Mesenchymal stem cell (in vitro differentiated cells and primary cell): ENCODE results near the gene PRRC2B. TPM values are rescaled to one million over a fixed set of nuclear protein-coding genes. Genes with fewer than 3 reads are reported as not detected.
"Not testable (repeated sequence)": the region's sequence is repeated elsewhere in the genome, so short reads cannot be mapped to it uniquely, and the experiment has no call there.

Experiments used
- DNase-seq: peaks from one replicate; pipeline ENCODE4 v3.0.0-alpha.2; 2013
- H2AFZ ChIP-seq: one replicate; pipeline ENCODE4 v1.6.1; 2013; ENCODE audit warnings: low read depth, mild to moderate bottlenecking, control low read depth, inconsistent platforms, low read length, moderate library complexity
- H2AK5ac ChIP-seq: 2 replicates; pipeline ENCODE4 v1.6.1; 2013; ENCODE audit warnings: low read length, moderate library complexity, mild to moderate bottlenecking, inconsistent platforms; ENCODE audit not compliant: severe bottlenecking
- H2BK120ac ChIP-seq: one replicate; pipeline ENCODE4 v1.6.1; 2013; ENCODE audit warnings: low read depth, mild to moderate bottlenecking, inconsistent platforms, low read length, moderate library complexity
- H2BK12ac ChIP-seq, 2 experiments: one replicate each; pipeline ENCODE4 v1.6.1; 2013; ENCODE audit warnings: inconsistent platforms in 2 of 2, low read length in 2 of 2, mild to moderate bottlenecking in 2 of 2, moderate library complexity in 2 of 2, control low read depth in 1 of 2
- H2BK15ac ChIP-seq: one replicate; pipeline ENCODE4 v1.6.1; 2013; ENCODE audit warnings: mild to moderate bottlenecking, low read depth, inconsistent platforms; ENCODE audit not compliant: poor library complexity, severe bottlenecking
- H2BK5ac ChIP-seq: 2 replicates; pipeline ENCODE4 v1.6.1; 2013; ENCODE audit warnings: low read depth, mild to moderate bottlenecking, low read length, control low read depth, inconsistent platforms; ENCODE audit not compliant: poor library complexity, severe bottlenecking
- H3K14ac ChIP-seq, 2 experiments: one replicate each; pipeline ENCODE4 v1.6.1; 2013; ENCODE audit warnings: inconsistent platforms in 2 of 2, low read length in 2 of 2, control low read depth in 1 of 2, mild to moderate bottlenecking in 1 of 2, moderate library complexity in 1 of 2
- H3K18ac ChIP-seq, 2 experiments: one replicate each; pipeline ENCODE4 v1.6.1; 2013; ENCODE audit warnings: inconsistent platforms in 2 of 2, low read length in 2 of 2, control low read depth in 1 of 2, low read depth in 1 of 2, mild to moderate bottlenecking in 1 of 2
- H3K23ac ChIP-seq, 2 experiments: one replicate each; pipeline ENCODE4 v1.6.1; 2013; ENCODE audit warnings: inconsistent platforms in 2 of 2, low read length in 2 of 2, mild to moderate bottlenecking in 2 of 2, moderate library complexity in 2 of 2, control low read depth in 1 of 2
- H3K27ac ChIP-seq: 2 replicates; pipeline ENCODE4 v1.5.1; 2013; ENCODE audit warnings: mild to moderate bottlenecking, moderate library complexity, low read length, control low read depth, inconsistent platforms; ENCODE audit not compliant: poor library complexity, severe bottlenecking
- H3K27me3 ChIP-seq, 2 experiments: 2 replicates each; pipeline versions ENCODE4 v1.6.1 to v1.7.0; 2013; ENCODE audit warnings: low read length in 2 of 2, mild to moderate bottlenecking in 2 of 2, moderate library complexity in 2 of 2, control low read depth in 1 of 2, inconsistent platforms in 1 of 2; ENCODE audit not compliant: control insufficient read depth in 1 of 2, insufficient read depth in 1 of 2
- H3K36me3 ChIP-seq, 2 experiments: 2 replicates each; pipeline versions ENCODE4 v1.6.1 to v1.7.0; 2013; ENCODE audit warnings: low read length in 2 of 2, control low read depth in 1 of 2, inconsistent platforms in 1 of 2, low read depth in 1 of 2, mild to moderate bottlenecking in 1 of 2; ENCODE audit not compliant: insufficient read depth in 2 of 2, control insufficient read depth in 1 of 2
- H3K4ac ChIP-seq, 2 experiments: one replicate each; pipeline ENCODE4 v1.6.1; 2013; ENCODE audit warnings: inconsistent platforms in 2 of 2, low read length in 2 of 2, mild to moderate bottlenecking in 2 of 2, moderate library complexity in 2 of 2, control low read depth in 1 of 2, low read depth in 1 of 2
- H3K4me1 ChIP-seq: 2 replicates; pipeline ENCODE4 v1.6.1; 2013; ENCODE audit warnings: low read depth, low read length, control low read depth; ENCODE audit not compliant: control insufficient read depth, insufficient read depth
- H3K4me2 ChIP-seq: 2 replicates; pipeline ENCODE4 v1.6.1; 2013; ENCODE audit warnings: low read length, mild to moderate bottlenecking, inconsistent platforms; ENCODE audit not compliant: poor library complexity, severe bottlenecking
- H3K4me3 ChIP-seq, 2 experiments: 2 replicates each; pipeline versions ENCODE4 v1.5.1 to v1.7.0; 2013; ENCODE audit warnings: low read length in 2 of 2, mild to moderate bottlenecking in 2 of 2, control low read depth in 1 of 2, low read depth in 1 of 2; ENCODE audit not compliant: insufficient read depth in 1 of 2
- H3K79me1 ChIP-seq: replicated peaks from 2 replicates; pipeline ENCODE4 v1.6.1; 2013; ENCODE audit warnings: mild to moderate bottlenecking, control low read depth, low read length, inconsistent platforms; ENCODE audit not compliant: poor library complexity, severe bottlenecking
- H3K9ac ChIP-seq: 2 replicates; pipeline ENCODE4 v1.7.0; 2013; ENCODE audit warnings: mild to moderate bottlenecking, low read length, moderate library complexity
- H3K9me3 ChIP-seq: 2 replicates; pipeline ENCODE4 v1.7.0; 2013; ENCODE audit warnings: mild to moderate bottlenecking, low read length; ENCODE audit not compliant: control insufficient read depth
- H4K8ac ChIP-seq: one replicate; pipeline ENCODE4 v1.6.1; 2013; ENCODE audit warnings: inconsistent platforms, mild to moderate bottlenecking, low read length, moderate library complexity
- H4K91ac ChIP-seq: one replicate; pipeline ENCODE4 v1.6.1; 2013; ENCODE audit warnings: mild to moderate bottlenecking, low read length, inconsistent platforms
- WGBS: methylation state at CpG from one replicate; pipeline ENCODE4 v1.1.7; 2013; ENCODE audit warnings: mixed read lengths; 5-methylcytosine and 5-hydroxymethylcytosine counted together
- polyA plus RNA-seq, 2 experiments: library from polyadenylated mRNA; stranded (reverse); fragments of 200-250 nt; gene quantifications; one replicate each; pipeline ENCODE4 v1.2.3, GENCODE V29; 2013

PRRC2B gene
- 55.8 TPM for polyA plus RNA-seq (2013, experiment 1 of 2)
- 53.6 TPM for polyA plus RNA-seq (2013, experiment 2 of 2)

GRCh38 chr9:131393622-131394463, at the start of gene PRRC2B:
Gene PRRC2B (plus strand): TSS chr9:131394086. CDS start chr9:131430145, 36,059 bp downstream.
- no peaks in the 10 kb centered on the region for H3K9me3 ChIP-seq
- peak within 1 kb of the TSS; percentile 7 for H2AK5ac ChIP-seq
- H3K27ac ChIP-seq = peak within 1 kb of the TSS; percentile 93
- H3K4me1 ChIP-seq = peaks cover 21% of the 10 kb centered on the region
- H3K4me2 ChIP-seq = peak within 1 kb of the TSS; percentile 90
- H2BK12ac ChIP-seq = no peak within 1 kb of the TSS
- H4K91ac ChIP-seq = peak within 1 kb of the TSS; percentile 87
- peak within 1 kb of the TSS; percentile 79 to 87 for H3K18ac ChIP-seq
- peak within 1 kb of the TSS; percentile 94 for H3K9ac ChIP-seq
- DNase-seq = peak; percentile 82
- peak within 1 kb of the TSS; percentile 76 to 88 for H3K4me3 ChIP-seq
- H3K36me3 ChIP-seq = peaks cover 2 to 5% of the 10 kb centered on the region in 2 experiments
- H2AFZ ChIP-seq = no peak within 1 kb of the TSS
- peak within 1 kb of the TSS; percentile 66 for H4K8ac ChIP-seq
- no peaks in the 10 kb centered on the region for H3K79me1 ChIP-seq
- H3K27me3 ChIP-seq = no peaks in the 10 kb centered on the region
- 4% methylated on average over 37 of the region's 114 CpGs for WGBS
- peak within 1 kb of the TSS; percentile 97 for H2BK5ac ChIP-seq
- H3K14ac ChIP-seq = peak within 1 kb of the TSS in 1 of 2 experiments; percentile 82
- H2BK15ac ChIP-seq = peak within 1 kb of the TSS; percentile 88
- H3K23ac ChIP-seq = no peak within 1 kb of the TSS
- H3K4ac ChIP-seq = peak within 1 kb of the TSS; percentile 28 to 85
- peak within 1 kb of the TSS; percentile 96 for H2BK120ac ChIP-seq

GRCh38 chr9:131344931-131345535, 48.9 kb upstream of the PRRC2B start:
- H3K36me3 ChIP-seq, H3K4me3 ChIP-seq, H3K9ac ChIP-seq, H2BK12ac ChIP-seq, H3K27ac ChIP-seq, H3K27me3 ChIP-seq, H4K8ac ChIP-seq, H3K79me1 ChIP-seq, H4K91ac ChIP-seq, H3K9me3 ChIP-seq, DNase-seq, H2BK120ac ChIP-seq, H3K14ac ChIP-seq, H3K4ac ChIP-seq, H2BK15ac ChIP-seq, H3K18ac ChIP-seq, H2AFZ ChIP-seq, H3K4me2 ChIP-seq, H2AK5ac ChIP-seq, H3K23ac ChIP-seq, H2BK5ac ChIP-seq, H3K4me1 ChIP-seq: not testable (repeated sequence)
- 86% methylated on average over 10 of the region's 11 CpGs for WGBS

DNA sequence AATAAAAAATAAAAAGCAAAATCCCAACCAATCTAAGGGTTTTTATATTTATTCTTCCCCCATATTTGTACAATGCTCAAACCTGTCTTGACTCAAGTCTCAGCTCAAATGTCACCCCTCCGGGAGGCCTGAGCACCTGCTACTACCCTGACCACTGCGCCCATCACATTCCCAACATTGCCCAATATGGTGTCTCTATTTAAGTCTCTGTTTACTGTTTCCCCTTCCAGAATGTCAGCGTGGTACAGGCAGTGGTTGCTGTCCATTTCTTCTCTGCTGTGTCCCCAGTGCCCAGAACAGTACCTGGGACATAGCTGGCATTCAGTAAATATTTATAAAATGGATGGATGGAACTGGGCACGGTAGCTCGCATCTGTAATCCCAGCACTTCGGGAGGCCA, 47.3 kb upstream of the PRRC2B start:
- no peak overlapping the region for H3K4ac ChIP-seq
- H3K4me2 ChIP-seq = no peak overlapping the region
- 90% methylated on average over 6 of the region's 6 CpGs for WGBS
- H2BK12ac ChIP-seq = no peak overlapping the region
- H4K91ac ChIP-seq = no peak overlapping the region
- H2BK15ac ChIP-seq = no peak overlapping the region
- no peak overlapping the region for H2AFZ ChIP-seq
- peaks cover 6% of the 10 kb centered on the region for H3K79me1 ChIP-seq
- H3K18ac ChIP-seq = no peak overlapping the region
- no peak overlapping the region for H3K27ac ChIP-seq
- H3K14ac ChIP-seq = no peak overlapping the region
- DNase-seq = no peak
- peaks cover 4 to 6% of the 10 kb centered on the region in 2 experiments for H3K27me3 ChIP-seq
- H3K4me3 ChIP-seq = no peak overlapping the region
- H2AK5ac ChIP-seq = no peak overlapping the region
- no peaks in the 10 kb centered on the region for H3K36me3 ChIP-seq
- H4K8ac ChIP-seq = no peak overlapping the region
- H3K9me3 ChIP-seq = no peaks in the 10 kb centered on the region
- no peak overlapping the region for H2BK120ac ChIP-seq
- no peak overlapping the region for H3K23ac ChIP-seq
- H3K4me1 ChIP-seq = peaks cover 14% of the 10 kb centered on the region
- no peak overlapping the region for H3K9ac ChIP-seq
- H2BK5ac ChIP-seq = no peak overlapping the region

GRCh38 chr9:131347376-131348020, 46.4 kb upstream of the PRRC2B start:
- Histone ChIP-seq H3K9me3 (no peaks in the 10 kb centered on the region), H2BK5ac (no peak overlapping the region), H3K79me1 (peaks cover 6% of the 10 kb centered on the region), H3K4me1 (peaks cover 14% of the 10 kb centered on the region), H3K4me3 (no peak overlapping the region), H3K4me2 (no peak overlapping the region), H4K8ac (no peak overlapping the region), H2BK12ac (no peak overlapping the region), H3K4ac (no peak overlapping the region), H2AK5ac (no peak overlapping the region), H3K27me3 (peaks cover 4 to 6% of the 10 kb centered on the region in 2 experiments), H2BK120ac (no peak overlapping the region), H3K36me3 (no peaks in the 10 kb centered on the region), H3K9ac (no peak overlapping the region), H2BK15ac (no peak overlapping the region), H3K14ac (no peak overlapping the region), H2AFZ (no peak overlapping the region), H3K18ac (peak overlapping the region in 1 of 2 experiments; percentile 28), H4K91ac (no peak overlapping the region), H3K27ac (no peak overlapping the region), H3K23ac (no peak overlapping the region)
- 91% methylated on average over 19 of the region's 19 CpGs for WGBS
- no peak for DNase-seq
